HepG2 (cell line): ENCODE measurements around the gene USP7. TPM values are rescaled to one million over a fixed set of nuclear protein-coding genes. Genes with fewer than 3 reads are reported as not detected.

ENCODE experiments used
- ARHGAP35 ChIP-seq: sonication (generic); formaldehyde crosslinking; IDR thresholded peaks from 2 replicates; pipeline ENCODE4 v1.9.0; 2022; ENCODE audit warnings: mild to moderate bottlenecking, inconsistent platforms, moderate library complexity, missing genetic modification reagents, borderline replicate concordance
- ARID2 ChIP-seq: sonication (generic); formaldehyde crosslinking; IDR thresholded peaks from 2 replicates; pipeline ENCODE4 v1.8.1; 2022; ENCODE audit warnings: mild to moderate bottlenecking, missing genetic modification reagents, borderline replicate concordance
- ATRX ChIP-seq: sonication (generic); formaldehyde crosslinking; IDR thresholded peaks from 2 replicates; pipeline ENCODE4 v1.4.0; 2020; ENCODE audit warnings: missing genetic modification reagents, borderline replicate concordance
- BRCA1 ChIP-seq: sonication (generic); formaldehyde crosslinking; IDR thresholded peaks from 2 replicates; pipeline ENCODE4 v1.4.0; 2020; ENCODE audit warnings: missing genetic modification reagents
- BRF2 ChIP-seq: sonication (generic); formaldehyde crosslinking; IDR thresholded peaks from 2 replicates; pipeline ENCODE4 v1.8.1; 2022; ENCODE audit warnings: mild to moderate bottlenecking, missing genetic modification reagents
- CBX1 ChIP-seq: IDR thresholded peaks from one replicate; pipeline ENCODE4 v1.6.1; 2016; ENCODE audit warnings: antibody characterized with exemption, low read depth
- KMT2A ChIP-seq: sonication (generic); formaldehyde crosslinking; IDR thresholded peaks from 2 replicates; pipeline ENCODE4 v1.4.0; 2020; ENCODE audit warnings: missing genetic modification reagents
- MXD4 ChIP-seq: IDR thresholded peaks from 2 replicates; pipeline ENCODE4 v1.6.1; 2016; ENCODE audit warnings: mild to moderate bottlenecking, missing biosample characterization, missing genetic modification reagents
- NFKBIZ ChIP-seq: IDR thresholded peaks from 2 replicates; pipeline ENCODE4 v1.6.1; 2018; ENCODE audit warnings: missing genetic modification reagents, missing compliant biosample characterization
- SOX5 ChIP-seq: IDR thresholded peaks from 2 replicates; pipeline ENCODE4 v1.6.1; 2016; ENCODE audit warnings: borderline replicate concordance
- SP4 ChIP-seq: sonication (generic); formaldehyde crosslinking; IDR thresholded peaks from 2 replicates; pipeline ENCODE4 v1.8.1; 2023; ENCODE audit warnings: mild to moderate bottlenecking, missing genetic modification reagents
- THAP9 ChIP-seq: sonication (generic); formaldehyde crosslinking; IDR thresholded peaks from 2 replicates; pipeline ENCODE4; 2020; ENCODE audit warnings: missing genetic modification reagents, mild to moderate bottlenecking, borderline replicate concordance
- UBTF ChIP-seq: sonication (generic); formaldehyde crosslinking; IDR thresholded peaks from 2 replicates; pipeline ENCODE4 v1.4.0; 2020; ENCODE audit warnings: mild to moderate bottlenecking, missing genetic modification reagents
- ZBTB4 ChIP-seq: sonication (generic); formaldehyde crosslinking; IDR thresholded peaks from 2 replicates; pipeline ENCODE4 v1.4.0; 2020; ENCODE audit warnings: missing genetic modification reagents, mild to moderate bottlenecking, borderline replicate concordance
- ZFP90 ChIP-seq: sonication (generic); formaldehyde crosslinking; IDR thresholded peaks from 2 replicates; pipeline ENCODE4 v1.8.0; 2022; ENCODE audit warnings: missing genetic modification reagents, mild to moderate bottlenecking, inconsistent platforms, borderline replicate concordance
- ZNF770 ChIP-seq: sonication (generic); formaldehyde crosslinking; IDR thresholded peaks from 2 replicates; pipeline ENCODE4 v1.5.0; 2020; ENCODE audit warnings: mild to moderate bottlenecking, missing genetic modification reagents
- polyA plus RNA-seq, 8 experiments: library from polyadenylated mRNA; depleted of rRNA in 3 of 8; stranded (reverse) in 7 of 8; unstranded in 1 of 8; fragments of >200 nt; fragmentation: Illumina TruSeq in 4 of 8; extraction: Trizol in 4 of 8; gene quantifications; 2 replicates each; pipeline versions ENCODE4 v1.2.1 to v1.2.3, GENCODE V29; 2011 to 2016; ENCODE audit warnings: low read depth in 4 of 8, missing spikeins in 1 of 8, mixed read lengths in 1 of 8; ENCODE audit not compliant: insufficient read depth in 1 of 8
- total RNA-seq, 5 experiments: library from RNA; depleted of rRNA; stranded (reverse); fragments of >200 nt; fragmentation: Illumina TruSeq; extraction: Trizol; gene quantifications; 2 replicates each; pipeline ENCODE4 v1.2.3, GENCODE V29; 2016; ENCODE audit warnings: low read depth in 1 of 5

USP7 gene
- total and polyA plus RNA-seq, 2 of the 13 experiments (the other 11 are each of a cell fraction or from before 2014, with no cell fraction given), result 52.5 to 173 TPM

GRCh38 chr16:8858994-8859912 is 104.5 kb downstream of the USP7 start (continued):
- TF ChIP-seq BRF2 (CRISPR knock-in tag) (no peak; the same call in 1 of the 2 replicates), ZNF770 (CRISPR knock-in tag) (no peak), ATRX (CRISPR knock-in tag) (no peak), SP4 (CRISPR knock-in tag) (no peak; the same call in 1 of the 2 replicates), THAP9 (no peak), ARID2 (CRISPR knock-in tag) (no peak), ARHGAP35 (no peak), NFKBIZ (CRISPR knock-in tag) (no peak), SOX5 (CRISPR knock-in tag) (no peak), ZBTB4 (no peak), CBX1 (no peak), BRCA1 (CRISPR knock-in tag) (no peak), MXD4 (CRISPR knock-in tag) (no peak), UBTF (CRISPR knock-in tag) (no peak), ZFP90 (CRISPR knock-in tag) (no peak), KMT2A (CRISPR knock-in tag) (0 out of 2 replicates have a peak, but pooled peaks have one; percentile 19)
